K562 (cell line): ENCODE results near the gene MAP3K2. TPM values are rescaled to one million over a fixed set of nuclear protein-coding genes. Genes with fewer than 3 reads are reported as not detected.

Source experiments
- FOSL1 ChIP-seq: fragments of 200-800 bp; sonication (Bioruptor generic); conservative IDR thresholded peaks from 2 replicates; pipeline ENCODE4 v1.6.1; 2016; ENCODE audit warnings: missing genetic modification characterization, missing compliant biosample characterization
- JUND ChIP-seq, 2 experiments: IDR thresholded peaks; 2 replicates in 1 of 2; 3 replicates in 1 of 2; pipeline ENCODE4 v1.6.1; 2011; ENCODE audit warnings: borderline replicate concordance in 2 of 2, low read depth in 2 of 2, low read length in 2 of 2, improper control_type of control experiment in 1 of 2, missing biosample characterization in 1 of 2, missing genetic modification characterization in 1 of 2, missing genetic modification reagents in 1 of 2
- MAFK ChIP-seq: IDR thresholded peaks from 2 replicates; pipeline ENCODE4 v1.6.1; 2011; ENCODE audit warnings: low read length, improper control_type of control experiment
- NR4A1 ChIP-seq, 2 experiments: fragments of 250-450 bp in 1 of 2; fragments of 450-650 bp in 1 of 2; sonication (Bioruptor Pico) in 1 of 2; IDR thresholded peaks; 2 replicates each; pipeline versions ENCODE4 v1.4.0 to v1.6.1; 2016 to 2020; ENCODE audit warnings: mild to moderate bottlenecking in 2 of 2, missing compliant biosample characterization in 1 of 2, missing genetic modification characterization in 1 of 2, moderate library complexity in 1 of 2
- SPI1 ChIP-seq: IDR thresholded peaks from 2 replicates; pipeline ENCODE4 v1.6.1; 2011; ENCODE audit warnings: low read depth, low read length, control low read depth, borderline replicate concordance
- ZNF316 ChIP-seq: fragments of 450-650 bp; IDR thresholded peaks from 2 replicates; pipeline ENCODE4 v1.6.1; 2016
- ZNF384 ChIP-seq: IDR thresholded peaks from 2 replicates; pipeline ENCODE4 v1.6.1; 2012; ENCODE audit warnings: low read depth, low read length, improper control_type of control experiment
- ZNF766 ChIP-seq: fragments of 200-800 bp; sonication (Bioruptor generic); conservative IDR thresholded peaks from 2 replicates; pipeline ENCODE4 v1.6.1; 2016; ENCODE audit warnings: missing genetic modification characterization, missing compliant biosample characterization
- polyA plus RNA-seq, 8 experiments: library from polyadenylated mRNA; depleted of rRNA in 4 of 8; stranded (reverse) in 5 of 8; unstranded in 3 of 8; fragments of >200 nt; fragmentation: Nextera tagmentation in 2 of 8; fragmentation: Illumina TruSeq in 1 of 8; extraction: Ambion mirVana in 2 of 8; extraction: Trizol in 1 of 8; gene quantifications; 2 replicates each; pipeline versions ENCODE4 v1.2.1 to v1.2.3, GENCODE V29; 2011 to 2014; ENCODE audit warnings: inconsistent platforms in 1 of 8, missing spikeins in 1 of 8
- total RNA-seq, 7 experiments: library from RNA; depleted of rRNA in 6 of 7; stranded (reverse); fragments of >200 nt in 6 of 7; fragmentation: Illumina TruSeq in 2 of 7; extraction: Trizol in 2 of 7; gene quantifications; 2 replicates each; pipeline versions ENCODE4 v1.2.1 to v1.2.3, GENCODE V29; 2011 to 2021; ENCODE audit warnings: low replicate concordance in 1 of 7
- TF ChIP-seq, protein P1 (sequence below): fragments of 450-650 bp; formaldehyde crosslinking; IDR thresholded peaks from 2 replicates; pipeline ENCODE4 v1.4.0; 2020; ENCODE audit warnings: mild to moderate bottlenecking
- TF ChIP-seq, protein P2 (sequence below): sonication (generic); formaldehyde crosslinking; IDR thresholded peaks from 2 replicates; pipeline ENCODE4 v1.8.1; 2023; ENCODE audit warnings: mild to moderate bottlenecking, missing genetic modification reagents

The MAP3K2 gene
- total and polyA plus RNA-seq, 9 of the 15 experiments (the other 6 are each of a cell fraction or from before 2014, with no cell fraction given), result 1.2 to 14.2 (median 5.7) TPM

DNA sequence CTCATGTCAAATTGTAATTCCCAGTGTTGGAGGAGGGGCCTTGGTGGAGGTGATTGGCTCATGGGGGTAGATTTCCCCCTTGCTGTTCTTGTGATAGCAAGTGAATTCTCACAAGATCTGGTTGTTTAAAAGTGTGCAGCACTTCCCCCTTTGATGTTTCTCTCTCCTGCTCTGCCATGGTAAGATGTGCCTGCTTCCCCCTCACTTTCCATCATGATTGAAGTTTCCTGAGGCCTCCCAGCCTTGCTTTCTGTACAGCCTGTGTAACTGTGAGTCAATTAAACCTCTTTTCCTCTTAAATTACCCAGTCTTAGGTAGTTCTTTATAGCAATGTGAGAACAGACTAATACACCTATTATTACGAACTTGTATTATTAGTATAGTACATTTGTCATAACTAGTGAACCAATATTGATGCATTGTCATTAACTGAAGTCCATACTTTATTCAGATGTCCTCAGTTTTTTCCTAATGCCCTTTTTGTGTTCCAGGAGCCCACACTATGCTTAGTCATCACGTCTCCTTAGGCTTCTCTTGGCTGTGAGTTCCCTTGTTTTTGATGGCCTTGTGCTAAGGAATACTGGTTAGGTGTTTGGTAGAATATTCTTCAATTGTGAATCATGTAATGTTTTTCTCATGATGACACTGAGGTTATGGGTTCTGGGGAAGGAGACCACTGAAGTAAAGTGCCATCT, 4.5 kb upstream of the MAP3K2 start (continued):
- peak; percentile 87 for TF ChIP-seq ZNF316
- TF ChIP-seq NR4A1 (CRISPR knock-in tag; IDR thresholded peaks at IDR 0.05), result no peak
- peak; percentile 50; the same call in 1 of the 2 replicates for TF ChIP-seq NR4A1 (tag; IDR thresholded peaks at IDR 0.05)
- peak; percentile 16; the same call in 1 of the 2 replicates for TF ChIP-seq MAFK
- TF ChIP-seq FOSL1 (tag), result 0 out of 2 replicates have a peak, but pooled peaks have one; percentile 24
- TF ChIP-seq ZNF384, result no peak
- TF ChIP-seq, protein P1, sequence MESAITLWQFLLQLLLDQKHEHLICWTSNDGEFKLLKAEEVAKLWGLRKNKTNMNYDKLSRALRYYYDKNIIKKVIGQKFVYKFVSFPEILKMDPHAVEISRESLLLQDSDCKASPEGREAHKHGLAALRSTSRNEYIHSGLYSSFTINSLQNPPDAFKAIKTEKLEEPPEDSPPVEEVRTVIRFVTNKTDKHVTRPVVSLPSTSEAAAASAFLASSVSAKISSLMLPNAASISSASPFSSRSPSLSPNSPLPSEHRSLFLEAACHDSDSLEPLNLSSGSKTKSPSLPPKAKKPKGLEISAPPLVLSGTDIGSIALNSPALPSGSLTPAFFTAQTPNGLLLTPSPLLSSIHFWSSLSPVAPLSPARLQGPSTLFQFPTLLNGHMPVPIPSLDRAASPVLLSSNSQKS (CRISPR knock-in tag), result no peak
- TF ChIP-seq, protein P2, sequence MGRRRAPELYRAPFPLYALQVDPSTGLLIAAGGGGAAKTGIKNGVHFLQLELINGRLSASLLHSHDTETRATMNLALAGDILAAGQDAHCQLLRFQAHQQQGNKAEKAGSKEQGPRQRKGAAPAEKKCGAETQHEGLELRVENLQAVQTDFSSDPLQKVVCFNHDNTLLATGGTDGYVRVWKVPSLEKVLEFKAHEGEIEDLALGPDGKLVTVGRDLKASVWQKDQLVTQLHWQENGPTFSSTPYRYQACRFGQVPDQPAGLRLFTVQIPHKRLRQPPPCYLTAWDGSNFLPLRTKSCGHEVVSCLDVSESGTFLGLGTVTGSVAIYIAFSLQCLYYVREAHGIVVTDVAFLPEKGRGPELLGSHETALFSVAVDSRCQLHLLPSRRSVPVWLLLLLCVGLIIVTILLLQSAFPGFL, result 0 out of 2 replicates have a peak, but pooled peaks have one; percentile 48
- TF ChIP-seq JUND (IDR thresholded peaks at IDR 0.05; ENCODE audit: borderline replicate concordance, low read depth, low read length), result no peak
- 0 out of 3 replicates have a peak, but pooled peaks have one; percentile 35 for TF ChIP-seq JUND (tag; IDR thresholded peaks at IDR 0.05; ENCODE audit: borderline replicate concordance, low read depth, low read length)
- TF ChIP-seq SPI1, result peak; percentile 57; the same call in 1 of the 2 replicates
- TF ChIP-seq ZNF766 (CRISPR knock-in tag), result peak; percentile 80
